ENCODE results near the gene GOLGA6L2.

GRCh38 chr15:23401627-23402026 is 45.4 kb downstream of the GOLGA6L2 start:
- TF ChIP-seq POU6F1 (CRISPR knock-in tag; IDR thresholded peaks at IDR 0.05; ENCODE audit: borderline replicate concordance, low read depth), result no peak
- no peak for TF ChIP-seq CREB5 (CRISPR knock-in tag; IDR thresholded peaks at IDR 0.05; ENCODE audit: low read depth)

Measured in SK-N-SH treated with all-trans-retinoic acid at 6 μM for 48 hours (cell line).